T-helper 1 cell treated with Interleukin-12 subunit alpha and Interleukin-12 subunit beta and Interleukin-4 antibody, amounts not matched to agents 30 ng/mL and 1 ng/mL, for 36 hours (primary cell): ENCODE measurements around the gene SLC22A14. TPM values are rescaled to one million over a fixed set of nuclear protein-coding genes. Genes with fewer than 3 reads are reported as not detected.
"Not testable (repeated sequence)": the region's sequence is repeated elsewhere in the genome, so short reads cannot be mapped to it uniquely, and the experiment has no call there.

Experiments used
- intact Hi-C: fragments of 100-400 bp; cut with micrococcal nuclease; formaldehyde crosslinking; loops from one replicate; pipeline ENCODE4 v1.15.1; 2024
- total RNA-seq: library from RNA; stranded (reverse); gene quantifications from 2 replicates; pipeline ENCODE4 v1.2.3, GENCODE V29; 2022

Gene SLC22A14
- total RNA-seq, 1 donor from 2014 or later: not detected

- intact Hi-C loops: no loop called here
Observed at GRCh38 chr3:38313263-38313662, 31.2 kb downstream of the SLC22A14 start.

DNA sequence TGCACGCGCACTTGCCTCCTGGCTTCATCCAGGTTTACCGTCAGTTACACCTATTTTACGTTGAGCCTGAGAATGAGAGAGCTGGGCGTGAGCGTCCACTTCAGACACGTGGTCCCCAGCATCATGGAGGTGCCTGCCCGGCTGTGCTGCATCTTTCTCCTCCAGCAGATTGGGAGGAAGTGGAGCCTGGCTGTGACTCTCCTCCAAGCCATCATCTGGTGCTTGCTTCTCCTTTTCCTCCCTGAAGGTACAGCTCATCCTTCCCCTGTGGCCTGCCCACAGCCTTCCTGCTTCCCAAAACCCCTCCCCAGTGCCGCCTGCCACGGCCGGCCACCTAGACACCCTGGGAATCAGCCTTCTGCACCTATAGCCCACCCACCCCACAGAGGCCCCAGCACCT is 31.6 kb downstream of the SLC22A14 start:
- intact Hi-C loops: no loop called here

DNA sequence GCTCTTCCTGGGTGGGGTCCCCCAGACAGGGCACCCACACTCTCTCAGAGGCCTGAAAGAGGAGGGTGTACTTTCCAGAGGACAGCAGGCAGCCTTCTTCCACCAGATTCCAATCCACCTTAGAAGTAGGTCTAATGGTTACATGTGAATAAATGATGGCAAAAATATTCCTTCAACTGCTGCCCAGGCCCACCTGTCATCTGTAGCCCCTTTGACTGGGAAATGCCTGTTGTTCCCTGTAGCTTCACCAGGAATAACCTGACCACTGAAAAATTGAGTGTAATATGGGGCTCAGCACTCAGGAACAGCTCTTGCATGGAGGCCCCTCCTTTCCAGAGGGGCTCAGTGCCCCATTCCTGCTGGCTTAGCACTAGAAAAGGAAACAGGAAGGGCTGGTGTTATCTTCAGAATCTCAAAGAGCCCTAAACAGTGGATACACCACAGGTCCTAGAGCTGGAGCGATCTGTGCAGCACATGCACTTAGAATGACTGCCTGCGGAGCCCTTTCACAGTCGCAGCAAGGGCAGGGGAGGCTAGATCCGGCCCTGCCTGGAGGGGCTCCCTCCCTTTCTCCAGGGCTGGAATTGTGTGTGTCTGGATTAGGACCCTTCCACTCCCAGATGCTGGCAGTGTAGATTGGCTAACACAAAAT is 32.1 kb downstream of the SLC22A14 start:
- intact Hi-C loops: no loop called here

GRCh38 chr3:38314764-38315487 is 32.8 kb downstream of the SLC22A14 start:
- intact Hi-C loops: no loop called here

DNA sequence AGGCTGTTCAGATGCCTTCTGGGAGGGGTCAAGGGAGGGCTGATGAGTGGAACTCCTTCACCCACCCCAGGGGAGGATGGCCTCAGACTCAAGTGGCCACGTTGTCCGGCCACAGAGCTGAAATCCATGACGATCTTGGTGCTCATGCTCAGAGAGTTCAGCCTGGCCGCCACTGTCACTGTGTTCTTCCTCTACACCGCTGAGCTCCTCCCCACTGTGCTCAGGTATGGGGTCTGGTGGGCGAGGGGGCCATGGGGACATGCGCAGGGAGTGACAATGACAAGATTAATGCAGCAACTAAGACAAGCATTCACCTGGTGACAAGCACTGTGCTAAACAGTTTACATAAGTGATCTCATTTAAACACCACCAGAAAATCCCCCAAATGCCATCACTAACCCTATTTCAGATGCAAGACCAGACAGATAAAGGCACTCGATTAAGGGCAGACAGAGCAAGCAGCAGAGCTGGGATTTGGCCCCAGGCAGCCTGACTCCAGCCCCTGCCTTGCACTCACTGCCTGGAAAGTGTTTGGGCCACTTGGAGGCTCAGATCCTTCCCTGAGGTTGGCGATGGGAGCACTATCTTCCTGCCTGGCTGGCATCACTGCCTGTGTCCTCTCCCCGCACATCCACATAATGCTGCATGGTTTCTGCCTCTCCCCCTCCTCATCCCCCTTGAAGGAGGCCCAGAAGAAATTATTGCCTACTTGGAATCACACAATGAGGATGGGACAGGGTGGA is 33.6 kb downstream of the SLC22A14 start:
- intact Hi-C loops: no loop called here

DNA sequence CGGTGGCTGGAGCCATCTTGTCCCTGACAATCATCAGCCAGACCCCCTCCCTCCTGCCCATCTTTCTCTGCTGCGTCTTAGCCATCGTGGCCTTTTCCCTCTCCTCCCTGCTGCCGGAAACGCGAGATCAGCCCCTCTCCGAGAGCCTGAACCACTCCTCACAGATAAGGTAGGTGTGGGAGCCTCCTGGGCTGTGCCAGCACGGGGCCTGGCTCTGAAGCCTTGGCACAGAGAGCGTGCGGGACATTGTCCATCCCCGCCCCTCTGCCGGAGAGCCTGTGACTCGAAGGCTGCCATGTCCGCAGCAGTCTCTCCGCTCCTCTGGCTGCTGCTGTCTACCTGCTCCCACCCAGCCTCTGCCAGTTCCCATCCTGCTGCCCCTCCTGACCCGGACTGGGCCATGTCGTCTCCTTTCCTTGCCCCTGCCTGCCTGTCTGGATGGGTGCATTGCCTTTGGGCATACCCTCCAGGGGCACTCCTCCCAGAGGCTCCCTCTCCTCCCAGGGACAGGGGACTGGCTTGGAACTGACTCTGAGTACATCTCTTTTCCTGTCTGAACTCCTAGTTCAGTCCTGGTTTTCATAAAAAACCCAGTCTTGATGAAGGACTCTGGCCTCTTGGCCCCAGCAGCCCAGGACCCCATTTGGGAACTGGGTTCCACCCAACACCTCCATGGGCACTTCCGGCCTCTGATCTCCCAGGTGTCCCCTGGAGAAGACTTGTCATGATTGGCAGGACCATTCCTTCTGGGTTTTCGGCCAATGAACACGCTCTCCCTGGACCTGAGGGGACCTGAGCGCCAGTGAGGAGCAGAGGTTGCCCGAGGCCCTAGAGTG is 34.5 kb downstream of the SLC22A14 start:
- intact Hi-C loops: no loop called here

DNA sequence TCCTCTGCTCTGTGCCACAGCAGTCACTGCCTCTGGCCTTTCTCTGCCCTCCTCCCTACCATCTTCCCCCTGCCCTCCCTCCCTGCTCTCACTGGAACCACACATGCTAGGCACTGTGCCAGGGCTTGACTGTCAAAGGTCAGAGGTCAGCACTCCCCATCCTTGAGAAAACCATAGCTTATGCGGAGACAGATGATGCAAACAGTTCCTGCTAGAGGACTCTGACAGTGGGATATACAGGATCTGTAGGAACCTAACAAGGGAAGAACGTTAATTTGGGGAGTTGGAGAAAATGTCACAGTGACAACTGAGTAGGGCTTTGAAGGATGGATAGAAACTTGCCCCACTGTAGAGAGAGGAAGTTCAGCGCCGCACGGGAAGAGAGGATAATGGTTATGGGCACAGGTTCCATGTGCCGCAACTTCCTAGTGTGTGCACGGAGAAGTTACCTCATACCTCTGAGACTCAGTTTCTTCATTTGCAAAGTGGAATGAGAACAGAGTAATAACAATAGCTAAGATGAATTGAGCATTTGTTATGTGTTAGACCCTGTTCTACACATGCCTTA is 35.2 kb downstream of the SLC22A14 start:
- intact Hi-C loops: no loop called here

GRCh38 chr3:38318766-38319671 is 36.9 kb downstream of the SLC22A14 start:
- intact Hi-C loops: no loop called here

DNA sequence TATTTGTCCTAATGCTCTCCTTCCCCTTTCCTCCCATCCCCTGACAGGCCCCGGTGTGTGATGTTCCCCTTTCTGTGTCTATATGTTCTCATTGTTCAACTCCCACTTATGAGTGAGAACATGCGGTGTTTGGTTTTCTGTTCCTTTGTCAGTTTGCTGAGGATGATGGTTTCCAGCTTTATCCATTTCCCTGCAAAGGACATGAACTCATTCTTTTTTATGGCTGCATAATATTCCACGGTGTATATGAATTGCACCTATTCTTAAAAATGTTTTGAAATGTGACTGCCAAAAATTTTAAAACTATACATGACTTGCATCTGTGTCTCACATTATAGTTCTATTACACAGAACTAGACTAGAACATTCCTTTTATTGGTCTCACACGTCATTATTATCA is 38.5 kb downstream of the SLC22A14 start:
- intact Hi-C loops: not testable (repeated sequence)

DNA sequence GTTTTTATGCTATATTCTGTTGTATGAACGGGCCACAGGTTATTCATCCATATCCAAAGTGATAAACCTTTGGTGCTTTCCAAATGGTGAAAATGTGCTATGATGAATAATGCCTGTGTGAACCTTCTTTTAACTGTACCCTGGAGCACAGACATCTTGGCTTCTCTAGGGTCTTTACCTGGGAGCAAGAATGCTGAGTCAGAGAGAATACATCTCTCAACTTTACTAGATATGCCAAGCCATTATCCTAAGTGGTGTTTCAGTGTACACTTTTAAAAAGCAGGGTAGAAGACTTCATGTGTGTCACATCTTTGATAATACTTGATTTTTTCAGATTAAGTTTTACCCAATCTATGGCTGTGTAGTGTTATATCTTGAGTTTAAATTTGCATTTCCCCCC is 41.0 kb downstream of the SLC22A14 start:
- intact Hi-C loops: no loop called here

- intact Hi-C loops: no loop called here
Observed at GRCh38 chr3:38325256-38325655, 43.2 kb downstream of the SLC22A14 start.

GRCh38 chr3:38327335-38328009 is 45.4 kb downstream of the SLC22A14 start:
- intact Hi-C loops: no loop called here

DNA sequence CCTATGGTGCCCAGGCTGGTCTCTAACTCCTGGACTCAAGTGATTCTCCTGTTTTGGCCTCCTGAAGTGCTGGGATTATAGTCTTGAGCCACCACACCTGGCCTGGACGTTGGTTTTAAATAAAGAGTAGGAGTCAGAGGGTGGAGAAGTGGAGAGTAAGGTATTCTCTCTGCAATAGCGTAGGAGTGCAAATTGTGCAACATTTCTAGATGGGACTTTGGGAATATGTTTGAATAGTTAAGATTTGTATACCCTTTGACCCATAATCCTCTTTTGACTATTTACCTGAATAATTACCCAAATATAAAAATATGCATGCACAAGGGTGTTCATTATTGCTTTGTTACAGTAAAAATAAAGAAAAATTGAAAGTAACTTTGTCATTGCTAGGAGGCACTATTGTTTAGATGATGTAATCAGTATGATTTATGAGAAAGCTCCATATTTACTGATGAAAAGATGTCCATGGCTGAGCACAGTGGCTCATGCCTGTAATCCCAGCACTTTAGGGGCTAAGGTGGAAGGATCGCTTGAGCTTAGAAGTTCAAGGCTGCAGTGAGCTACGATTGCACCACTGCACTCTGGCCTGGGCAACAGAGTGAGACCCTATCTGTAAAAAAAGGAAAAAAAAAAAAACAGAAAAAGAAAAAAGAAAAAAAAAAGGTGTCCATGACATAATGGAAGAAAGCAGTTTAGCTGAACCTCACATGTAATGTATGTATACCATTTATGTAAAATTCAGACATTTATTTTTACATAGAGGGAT is 49.3 kb downstream of the SLC22A14 start:
- intact Hi-C loops: no loop called here

- intact Hi-C loops: no loop called here
Observed at GRCh38 chr3:38332201-38332600, 50.1 kb downstream of the SLC22A14 start.

- intact Hi-C loops: no loop called here
Observed at GRCh38 chr3:38334142-38335055, 52.3 kb downstream of the SLC22A14 start.

DNA sequence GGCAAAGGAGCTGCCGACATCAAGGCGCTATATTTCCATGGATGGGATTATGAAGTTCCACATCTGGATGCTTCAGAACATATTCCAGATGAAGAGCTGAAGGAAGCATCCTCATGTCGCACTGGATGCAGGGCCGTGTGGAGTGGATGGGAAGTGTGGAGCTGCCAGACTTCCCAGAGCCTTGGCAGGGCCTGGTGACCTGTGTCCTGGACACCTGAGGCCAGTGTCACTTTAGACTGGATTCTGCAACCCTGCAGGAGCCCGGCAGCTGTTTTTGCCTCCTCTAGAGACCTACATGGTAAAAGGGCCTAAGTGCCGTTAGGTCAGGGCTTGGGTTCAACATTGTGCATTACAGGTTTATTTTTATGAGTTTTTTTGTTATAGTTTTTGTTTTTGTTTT is 53.2 kb downstream of the SLC22A14 start:
- intact Hi-C loops: no loop called here

DNA sequence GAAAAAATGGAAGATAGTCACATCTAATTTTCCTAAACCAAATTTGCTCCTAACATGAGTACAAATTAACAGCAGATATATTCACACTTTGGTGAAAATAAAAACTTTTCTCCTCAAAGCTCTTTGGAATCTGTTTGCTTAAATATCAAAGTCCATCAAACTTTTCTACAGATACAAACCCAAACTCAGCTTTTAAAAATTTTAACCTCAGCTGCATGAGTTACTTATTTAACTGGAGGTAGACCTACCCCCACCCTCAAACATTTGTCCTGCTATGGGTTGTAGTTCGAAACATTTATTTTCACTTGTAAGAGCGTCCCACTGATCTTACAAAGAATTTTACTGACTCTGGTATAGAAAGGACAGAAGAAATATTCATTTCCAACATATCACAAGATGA is 55.6 kb downstream of the SLC22A14 start:
- intact Hi-C loops: no loop called here
